WI38 (cell line): Measurements from ENCODE around the gene TMSB4Y.

ENCODE experiments used
- H3K4me3 ChIP-seq: 2 replicates; pipeline ENCODE4 v1.5.1; 2011; ENCODE audit warnings: low read depth, mild to moderate bottlenecking, control low read depth, low read length
- TF ChIP-seq, protein P1 (sequence below): IDR thresholded peaks from 2 replicates; pipeline ENCODE4 v1.5.1; 2012; ENCODE audit warnings: low read depth, mild to moderate bottlenecking, control low read depth, low read length

TMSB4Y gene

DNA sequence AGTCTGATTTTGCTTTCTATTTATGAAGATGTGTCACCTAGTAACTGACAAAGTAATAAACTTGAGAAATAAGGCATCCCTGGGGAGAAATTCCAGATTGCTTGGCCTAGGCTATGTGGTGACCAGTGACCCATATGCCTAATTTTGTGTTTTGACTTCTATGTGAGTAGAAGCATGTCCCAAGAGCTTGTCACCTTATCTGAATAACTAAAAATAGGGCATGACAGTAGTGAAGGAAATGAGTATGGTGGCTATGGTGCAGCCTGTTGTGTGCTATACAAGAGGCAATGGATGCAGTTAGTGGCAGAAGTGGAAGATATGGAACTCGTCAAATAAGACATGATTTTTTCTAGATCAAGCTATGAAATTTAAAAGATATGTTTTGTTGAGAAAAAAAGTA is 15.3 kb downstream of the TMSB4Y start:
- TF ChIP-seq, protein P1, sequence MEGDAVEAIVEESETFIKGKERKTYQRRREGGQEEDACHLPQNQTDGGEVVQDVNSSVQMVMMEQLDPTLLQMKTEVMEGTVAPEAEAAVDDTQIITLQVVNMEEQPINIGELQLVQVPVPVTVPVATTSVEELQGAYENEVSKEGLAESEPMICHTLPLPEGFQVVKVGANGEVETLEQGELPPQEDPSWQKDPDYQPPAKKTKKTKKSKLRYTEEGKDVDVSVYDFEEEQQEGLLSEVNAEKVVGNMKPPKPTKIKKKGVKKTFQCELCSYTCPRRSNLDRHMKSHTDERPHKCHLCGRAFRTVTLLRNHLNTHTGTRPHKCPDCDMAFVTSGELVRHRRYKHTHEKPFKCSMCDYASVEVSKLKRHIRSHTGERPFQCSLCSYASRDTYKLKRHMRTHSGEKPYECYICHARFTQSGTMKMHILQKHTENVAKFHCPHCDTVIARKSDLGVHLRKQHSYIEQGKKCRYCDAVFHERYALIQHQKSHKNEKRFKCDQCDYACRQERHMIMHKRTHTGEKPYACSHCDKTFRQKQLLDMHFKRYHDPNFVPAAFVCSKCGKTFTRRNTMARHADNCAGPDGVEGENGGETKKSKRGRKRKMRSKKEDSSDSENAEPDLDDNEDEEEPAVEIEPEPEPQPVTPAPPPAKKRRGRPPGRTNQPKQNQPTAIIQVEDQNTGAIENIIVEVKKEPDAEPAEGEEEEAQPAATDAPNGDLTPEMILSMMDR = no peak
- no peak overlapping the region for H3K4me3 ChIP-seq

DNA sequence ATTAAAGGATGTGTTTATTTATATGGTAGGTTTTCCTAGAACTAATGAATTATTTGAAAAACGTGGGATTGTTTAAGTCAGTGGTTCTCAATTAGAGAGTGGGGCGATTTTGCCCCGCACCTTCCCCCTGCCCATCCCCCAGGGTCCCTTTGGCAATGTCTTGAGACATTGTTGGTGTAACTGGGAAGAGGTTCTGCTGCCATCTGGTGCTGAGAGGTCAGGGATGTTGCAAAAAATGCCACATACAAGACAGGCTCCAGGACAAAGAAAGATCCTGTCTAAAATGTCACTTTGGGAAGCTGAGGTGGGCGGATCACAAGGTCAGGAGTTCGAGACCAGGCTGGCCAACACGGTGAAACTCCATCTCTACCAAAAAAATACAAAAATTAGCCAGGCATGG is 25.8 kb downstream of the TMSB4Y start:
- TF ChIP-seq, protein P1 = no peak
- no peak overlapping the region for H3K4me3 ChIP-seq

DNA sequence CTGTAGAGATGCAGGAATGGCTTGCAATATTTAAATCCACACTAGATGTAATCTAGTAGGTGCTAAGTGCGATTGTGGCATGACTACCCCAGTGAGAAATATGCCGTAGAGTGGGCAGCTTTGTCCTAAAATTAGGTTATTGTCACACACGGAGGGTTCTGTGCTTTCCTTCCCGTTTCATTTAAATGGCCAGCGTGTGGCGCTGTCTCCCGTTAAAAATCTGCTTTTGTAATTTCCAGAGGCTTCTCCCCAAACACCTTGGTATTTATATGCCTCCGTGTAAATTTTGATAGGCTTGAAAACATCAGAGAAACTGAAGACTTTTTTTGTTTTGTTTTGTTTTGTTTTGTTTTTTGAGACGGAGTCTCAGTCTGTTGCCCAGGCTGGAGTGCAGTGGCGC is 34.9 kb downstream of the TMSB4Y start:
- TF ChIP-seq, protein P1 = no peak
- no peak overlapping the region for H3K4me3 ChIP-seq

DNA sequence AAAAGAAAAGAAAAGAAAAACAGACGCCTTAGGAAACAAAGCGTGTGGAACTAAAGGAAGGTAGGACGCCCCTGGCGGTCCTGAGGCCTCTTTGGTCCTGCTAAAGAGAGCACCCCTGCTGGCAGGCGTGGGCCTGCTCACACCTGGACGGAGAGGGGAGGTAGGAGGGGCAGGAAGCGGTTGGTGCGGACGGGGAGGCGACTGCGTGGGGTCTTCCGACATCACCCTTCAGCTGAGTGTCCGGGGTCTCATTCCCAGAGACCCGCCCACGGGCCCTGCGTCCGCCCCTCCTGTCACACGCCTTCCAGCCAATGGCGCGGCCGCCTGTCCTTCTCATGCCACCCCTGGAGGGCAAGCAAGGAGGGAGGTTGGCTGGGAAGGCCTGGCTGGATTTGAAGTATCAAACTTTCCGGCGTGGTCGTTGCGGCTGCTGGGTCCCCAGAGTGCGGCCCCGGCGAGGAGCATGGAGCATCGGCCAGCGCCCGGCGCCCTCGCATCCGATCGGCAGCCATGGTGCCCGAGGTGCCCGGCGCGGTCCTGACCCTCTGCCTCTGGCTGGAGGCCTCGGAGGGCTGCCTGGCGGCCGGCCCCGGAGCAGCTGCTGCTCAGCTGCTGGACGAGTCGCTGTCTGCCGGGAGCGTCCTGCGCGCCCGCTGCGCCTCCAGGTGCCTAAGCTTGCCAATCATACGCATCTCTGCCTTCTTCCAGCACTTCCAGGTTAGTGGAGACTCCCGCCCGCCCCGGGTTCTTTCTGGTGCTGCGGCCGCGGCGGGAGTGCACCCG is 47.8 kb downstream of the TMSB4Y start:
- TF ChIP-seq, protein P1 = no peak
- no peak overlapping the region for H3K4me3 ChIP-seq

DNA sequence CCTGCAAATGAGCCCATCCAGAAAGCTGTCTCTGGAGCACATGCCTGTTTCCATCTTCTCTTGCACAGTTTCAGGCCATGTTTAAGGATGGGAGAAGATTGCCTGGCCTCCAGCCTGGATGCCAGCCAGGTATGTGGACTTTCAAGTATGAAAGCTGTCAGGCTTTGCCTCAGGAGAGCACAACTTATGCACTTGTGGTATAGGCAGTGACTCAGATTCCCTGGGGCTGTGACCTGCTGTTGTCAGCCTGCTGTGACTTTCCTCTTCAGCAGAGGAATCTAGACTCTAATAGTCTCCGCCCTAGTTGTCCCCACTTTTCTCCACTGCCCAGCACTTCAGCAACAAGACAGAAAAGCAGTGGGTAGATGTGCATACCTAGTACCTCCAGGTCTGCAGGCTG is 51.0 kb downstream of the TMSB4Y start:
- TF ChIP-seq, protein P1 = no peak
- no peak overlapping the region for H3K4me3 ChIP-seq
